Hepatocyte (in vitro differentiated cells): ENCODE results near the gene ABCC6. TPM values are rescaled to one million over a fixed set of nuclear protein-coding genes. Genes with fewer than 3 reads are reported as not detected.
"Not testable (repeated sequence)": the region's sequence is repeated elsewhere in the genome, so short reads cannot be mapped to it uniquely, and the experiment has no call there.

Experiments used
- DNase-seq: peaks from one replicate; pipeline ENCODE4 v3.0.0-alpha.2; 2016; ENCODE audit warnings: low spot score
- H2AFZ ChIP-seq: fragments of 200-600 bp; sonication (generic); 2 replicates; pipeline ENCODE4 v1.6.0; 2016; ENCODE audit warnings: antibody characterized with exemption, mild to moderate bottlenecking
- H3K27ac ChIP-seq: fragments of 200-600 bp; sonication (generic); 2 replicates; pipeline ENCODE4 v1.5.1; 2016; ENCODE audit warnings: mild to moderate bottlenecking
- H3K27me3 ChIP-seq: fragments of 200-600 bp; sonication (generic); 2 replicates; pipeline ENCODE4 v1.6.1; 2016
- H3K36me3 ChIP-seq: fragments of 200-600 bp; sonication (generic); replicated peaks from 2 replicates; pipeline ENCODE4 v1.5.1; 2016; ENCODE audit warnings: low read depth; ENCODE audit not compliant: insufficient read depth
- H3K4me1 ChIP-seq: fragments of 200-600 bp; sonication (generic); 2 replicates; pipeline ENCODE4 v1.5.1; 2016; ENCODE audit warnings: mild to moderate bottlenecking, moderate library complexity; ENCODE audit not compliant: insufficient read depth
- H3K4me2 ChIP-seq: fragments of 200-600 bp; sonication (generic); 2 replicates; pipeline ENCODE4 v1.6.0; 2016
- H3K4me3 ChIP-seq: fragments of 200-600 bp; sonication (generic); 2 replicates; pipeline ENCODE4 v1.5.1; 2016; ENCODE audit warnings: mild to moderate bottlenecking
- H3K79me2 ChIP-seq: fragments of 200-600 bp; sonication (generic); 2 replicates; pipeline ENCODE4 v1.6.0; 2017; ENCODE audit warnings: mild to moderate bottlenecking
- H3K9me2 ChIP-seq: fragments of 200-600 bp; sonication (generic); replicated peaks from 2 replicates; pipeline ENCODE4 v1.6.0; 2017; ENCODE audit warnings: mild to moderate bottlenecking; ENCODE audit not compliant: insufficient read depth
- H3K9me3 ChIP-seq: fragments of 200-600 bp; sonication (generic); 2 replicates; pipeline ENCODE4 v1.5.1; 2016; ENCODE audit warnings: low read depth, mild to moderate bottlenecking
- H4K20me1 ChIP-seq: fragments of 200-600 bp; sonication (generic); 2 replicates; pipeline ENCODE4 v1.6.0; 2016; ENCODE audit warnings: mild to moderate bottlenecking; ENCODE audit not compliant: insufficient read depth, poor library complexity, severe bottlenecking
- EZH2 ChIP-seq: fragments of 200-600 bp; sonication (generic); IDR thresholded peaks from 2 replicates; pipeline ENCODE4 v1.6.1; 2016; ENCODE audit warnings: antibody characterized with exemption, mild to moderate bottlenecking, borderline replicate concordance
- EZH2phosphoT487 ChIP-seq: fragments of 200-600 bp; sonication (generic); IDR thresholded peaks from one replicate; pipeline ENCODE4 v1.6.1; 2018; ENCODE audit warnings: antibody characterized with exemption, mild to moderate bottlenecking, low read depth, moderate library complexity; ENCODE audit not compliant: unreplicated experiment, severe bottlenecking
- WGBS: methylation state at CpG from one replicate; pipeline ENCODE4 v1.1.6; 2016; ENCODE audit warnings: low lambda C conversion rate; ENCODE audit errors: missing lambda C conversion rate; 5-methylcytosine and 5-hydroxymethylcytosine counted together
- polyA plus RNA-seq: library from polyadenylated mRNA; unstranded; fragments of >200 nt; fragmentation: Nextera tagmentation; extraction: Ambion mirVana; gene quantifications from 2 replicates; pipeline ENCODE4 v1.2.1, GENCODE V29; 2016
- total RNA-seq: library from RNA; depleted of rRNA; stranded (reverse); fragments of >200 nt; gene quantifications from 2 replicates; pipeline ENCODE4 v1.2.3, GENCODE V29; 2014
- TF ChIP-seq, protein P1 (sequence below): fragments of 200-600 bp; sonication (generic); IDR thresholded peaks from 2 replicates; pipeline ENCODE4 v1.5.1; 2016; ENCODE audit warnings: antibody characterized with exemption, mild to moderate bottlenecking; ENCODE audit not compliant: poor library complexity

Gene ABCC6
- total and polyA plus RNA-seq, 2 experiments from 2014 or later, result 41.2 to 46.8 TPM

DNA sequence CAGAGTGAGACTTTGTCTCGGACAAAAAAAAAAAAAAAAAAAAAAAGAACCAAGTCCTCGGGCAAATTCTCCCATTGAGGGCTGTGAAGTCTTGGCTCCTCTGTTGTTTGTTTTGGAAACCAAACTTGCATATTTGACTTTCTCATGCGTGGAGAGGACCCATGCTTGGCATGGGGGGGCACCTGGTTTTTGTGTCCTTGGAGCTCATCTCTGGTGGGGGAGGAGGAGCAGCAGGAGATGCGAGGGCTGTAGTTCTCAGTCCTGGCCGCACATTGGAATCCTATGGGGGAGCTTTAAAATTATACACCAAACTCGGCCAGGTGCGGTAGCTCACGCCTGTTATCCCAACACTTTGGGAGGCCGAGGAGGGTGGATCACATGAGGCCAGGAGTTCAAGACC is 74.5 kb downstream of the ABCC6 start:
- no peak overlapping the region for H2AFZ ChIP-seq
- no peak for DNase-seq
- H3K36me3 ChIP-seq, result no peaks in the 10 kb centered on the region
- TF ChIP-seq EZH2, result no peak
- no peak for TF ChIP-seq EZH2phosphoT487
- TF ChIP-seq, protein P1, sequence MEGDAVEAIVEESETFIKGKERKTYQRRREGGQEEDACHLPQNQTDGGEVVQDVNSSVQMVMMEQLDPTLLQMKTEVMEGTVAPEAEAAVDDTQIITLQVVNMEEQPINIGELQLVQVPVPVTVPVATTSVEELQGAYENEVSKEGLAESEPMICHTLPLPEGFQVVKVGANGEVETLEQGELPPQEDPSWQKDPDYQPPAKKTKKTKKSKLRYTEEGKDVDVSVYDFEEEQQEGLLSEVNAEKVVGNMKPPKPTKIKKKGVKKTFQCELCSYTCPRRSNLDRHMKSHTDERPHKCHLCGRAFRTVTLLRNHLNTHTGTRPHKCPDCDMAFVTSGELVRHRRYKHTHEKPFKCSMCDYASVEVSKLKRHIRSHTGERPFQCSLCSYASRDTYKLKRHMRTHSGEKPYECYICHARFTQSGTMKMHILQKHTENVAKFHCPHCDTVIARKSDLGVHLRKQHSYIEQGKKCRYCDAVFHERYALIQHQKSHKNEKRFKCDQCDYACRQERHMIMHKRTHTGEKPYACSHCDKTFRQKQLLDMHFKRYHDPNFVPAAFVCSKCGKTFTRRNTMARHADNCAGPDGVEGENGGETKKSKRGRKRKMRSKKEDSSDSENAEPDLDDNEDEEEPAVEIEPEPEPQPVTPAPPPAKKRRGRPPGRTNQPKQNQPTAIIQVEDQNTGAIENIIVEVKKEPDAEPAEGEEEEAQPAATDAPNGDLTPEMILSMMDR, result no peak
- no peaks in the 10 kb centered on the region for H3K79me2 ChIP-seq
- H3K4me1 ChIP-seq, result no peaks in the 10 kb centered on the region
- 89% methylated on average over 9 of the region's 9 CpGs for WGBS
- H3K27me3 ChIP-seq, result no peaks in the 10 kb centered on the region
- H3K9me3 ChIP-seq, result no peaks in the 10 kb centered on the region
- H3K9me2 ChIP-seq, result no peaks in the 10 kb centered on the region
- H3K4me2 ChIP-seq, result no peak overlapping the region
- no peaks in the 10 kb centered on the region for H4K20me1 ChIP-seq
- H3K27ac ChIP-seq, result no peak overlapping the region
- H3K4me3 ChIP-seq, result no peak overlapping the region

DNA sequence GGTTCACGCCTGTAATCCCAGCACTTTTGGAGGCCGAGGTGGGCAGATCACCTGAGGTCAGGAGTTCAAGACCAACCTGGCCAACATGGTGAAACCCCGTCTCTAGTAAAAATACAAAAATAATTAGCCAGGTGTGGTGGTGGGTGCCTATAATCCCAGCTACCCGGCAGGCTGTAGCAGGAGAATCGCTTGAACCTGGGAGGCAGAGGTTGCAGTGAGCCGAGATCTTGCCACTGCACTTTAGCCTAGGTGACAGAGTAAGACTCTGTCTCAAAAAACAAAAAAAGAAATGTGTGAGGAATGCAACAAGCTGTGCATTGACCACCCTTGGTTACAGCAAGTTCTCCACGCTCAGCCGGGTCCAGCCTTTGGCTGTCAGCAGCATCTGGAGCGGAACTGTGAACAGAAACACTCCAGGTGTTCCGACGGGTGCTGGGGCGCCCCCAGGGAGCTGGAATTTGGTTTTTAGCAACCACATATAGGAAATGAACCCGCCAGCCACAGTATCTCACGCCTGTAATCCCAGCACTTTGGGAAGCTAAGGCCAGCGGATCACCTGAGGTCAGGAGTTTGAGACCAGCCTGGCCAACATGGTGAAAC is 75.2 kb downstream of the ABCC6 start:
- H3K36me3 ChIP-seq, H3K79me2 ChIP-seq, H3K27ac ChIP-seq, H3K27me3 ChIP-seq, H3K4me1 ChIP-seq, H3K4me3 ChIP-seq, H2AFZ ChIP-seq, H3K9me3 ChIP-seq, H4K20me1 ChIP-seq, H3K4me2 ChIP-seq, DNase-seq, H3K9me2 ChIP-seq: not testable (repeated sequence)
- 84% methylated on average over 15 of the region's 15 CpGs for WGBS

- Histone ChIP-seq H3K79me2 (no peaks in the 10 kb centered on the region), H4K20me1 (no peaks in the 10 kb centered on the region), H3K27me3 (no peaks in the 10 kb centered on the region), H3K27ac (no peak overlapping the region), H2AFZ (no peak overlapping the region), H3K9me2 (no peaks in the 10 kb centered on the region), H3K4me3 (no peak overlapping the region), H3K9me3 (no peaks in the 10 kb centered on the region), H3K4me1 (no peaks in the 10 kb centered on the region), H3K4me2 (no peak overlapping the region), H3K36me3 (no peaks in the 10 kb centered on the region)
- no peak for TF ChIP-seq EZH2
- TF ChIP-seq EZH2phosphoT487, result no peak
- TF ChIP-seq, protein P1, result no peak
- no peak for DNase-seq
- WGBS, result 88% methylated on average over 17 of the region's 17 CpGs
Measured at GRCh38 chr16:16147316-16147999, 75.8 kb downstream of the ABCC6 start.

DNA sequence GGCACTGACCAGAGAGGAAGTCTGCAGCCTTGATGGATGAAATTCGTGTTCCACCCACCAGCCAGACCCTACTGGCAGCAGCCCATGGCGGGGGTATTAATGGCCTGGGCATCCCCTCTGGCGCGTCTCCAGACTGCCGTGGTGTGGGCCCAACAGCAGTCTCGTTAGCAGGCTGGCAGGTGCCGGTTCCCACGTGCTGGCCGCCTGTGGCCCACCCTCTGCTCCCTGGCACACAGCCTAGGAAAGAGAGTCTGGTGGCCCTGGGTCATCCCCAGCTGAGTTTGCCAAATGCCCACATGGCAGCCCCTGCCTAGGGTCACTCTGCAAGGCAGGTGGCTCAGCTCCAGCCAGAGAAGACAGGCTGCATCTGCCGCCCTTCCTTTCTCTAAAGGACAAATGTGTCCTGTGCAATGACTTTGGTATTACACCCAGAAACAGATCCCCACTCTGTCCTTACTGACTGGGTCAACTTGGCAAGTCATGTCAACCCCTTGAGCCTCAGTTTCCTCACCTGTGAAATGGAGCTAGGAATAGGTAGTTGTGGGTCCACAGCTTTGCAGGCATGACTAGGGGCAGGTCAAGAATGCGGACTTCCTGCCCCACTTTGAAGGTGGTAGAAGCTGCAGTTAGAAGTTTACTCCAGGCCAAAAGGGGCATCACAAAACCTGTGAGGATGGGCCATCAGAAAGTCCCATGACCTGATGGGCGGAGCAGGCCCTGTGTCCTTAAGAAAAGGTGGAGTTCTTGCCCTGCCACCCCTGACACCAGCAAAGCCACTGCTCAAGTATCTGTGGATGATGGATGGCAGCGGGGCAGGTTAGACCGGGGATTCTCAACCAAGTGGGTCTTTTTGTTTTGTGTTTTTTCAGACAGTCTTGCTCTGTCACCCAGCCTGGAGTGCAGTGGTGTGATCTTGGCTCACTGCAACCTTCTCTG is 76.6 kb downstream of the ABCC6 start:
- H4K20me1 ChIP-seq, result no peaks in the 10 kb centered on the region
- TF ChIP-seq EZH2phosphoT487 (no peak), EZH2 (no peak)
- TF ChIP-seq, protein P1, result no peak
- 95% methylated on average over 14 of the region's 14 CpGs for WGBS

More for the DNA sequence above, 76.6 kb downstream of the ABCC6 start:
- Histone ChIP-seq H3K79me2 (no peaks in the 10 kb centered on the region), H3K9me3 (no peaks in the 10 kb centered on the region), H3K36me3 (no peaks in the 10 kb centered on the region), H3K4me1 (no peaks in the 10 kb centered on the region), H3K9me2 (no peaks in the 10 kb centered on the region), H2AFZ (no peak overlapping the region), H3K27me3 (no peaks in the 10 kb centered on the region), H3K4me2 (no peak overlapping the region), H3K4me3 (no peak overlapping the region), H3K27ac (no peak overlapping the region)
- DNase-seq, result no peak
